GM21786 (cell line): ENCODE results near the gene TRAF2.
A peak's percentile ranks its signal among the peaks of the same experiment; 100 is the strongest.

Experiments used
- ATAC-seq: cut with Tn5 transposase; IDR thresholded peaks from one replicate; pipeline ENCODE4 v1.9.1; 2021; ENCODE audit not compliant: unreplicated experiment

Gene TRAF2

GRCh38 chr9:136847088-136847825 is 39.1 kb upstream of the TRAF2 start:
- no peak for ATAC-seq

DNA sequence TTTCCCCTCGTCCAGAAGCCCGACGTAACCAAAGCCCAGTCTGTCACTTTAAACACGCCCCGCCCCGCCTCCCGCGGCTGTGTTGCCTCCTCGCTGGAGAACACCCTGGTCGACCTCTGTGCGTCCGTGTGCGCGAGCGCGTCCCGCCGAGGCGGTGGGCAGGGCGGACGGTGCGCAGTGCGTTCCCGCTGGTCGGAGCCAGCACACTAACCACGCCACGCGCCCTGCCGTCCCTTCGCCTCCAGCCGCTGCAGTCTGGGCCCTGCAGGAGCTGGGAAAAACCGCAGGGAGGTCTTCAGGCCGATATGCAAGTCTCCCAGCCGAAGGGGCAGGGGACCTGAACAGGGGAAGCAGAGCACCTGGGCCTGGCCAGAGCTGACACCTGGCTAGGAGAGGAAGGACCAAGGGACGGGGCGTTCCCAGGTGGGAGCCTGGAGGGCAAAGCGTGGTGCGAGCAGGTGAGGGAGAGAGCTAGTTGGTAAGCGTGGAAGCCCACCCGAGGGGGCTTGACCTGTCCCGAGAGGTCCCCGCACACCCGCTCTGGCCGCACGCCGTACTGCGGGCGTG is 38.4 kb upstream of the TRAF2 start:
- no peak for ATAC-seq

DNA sequence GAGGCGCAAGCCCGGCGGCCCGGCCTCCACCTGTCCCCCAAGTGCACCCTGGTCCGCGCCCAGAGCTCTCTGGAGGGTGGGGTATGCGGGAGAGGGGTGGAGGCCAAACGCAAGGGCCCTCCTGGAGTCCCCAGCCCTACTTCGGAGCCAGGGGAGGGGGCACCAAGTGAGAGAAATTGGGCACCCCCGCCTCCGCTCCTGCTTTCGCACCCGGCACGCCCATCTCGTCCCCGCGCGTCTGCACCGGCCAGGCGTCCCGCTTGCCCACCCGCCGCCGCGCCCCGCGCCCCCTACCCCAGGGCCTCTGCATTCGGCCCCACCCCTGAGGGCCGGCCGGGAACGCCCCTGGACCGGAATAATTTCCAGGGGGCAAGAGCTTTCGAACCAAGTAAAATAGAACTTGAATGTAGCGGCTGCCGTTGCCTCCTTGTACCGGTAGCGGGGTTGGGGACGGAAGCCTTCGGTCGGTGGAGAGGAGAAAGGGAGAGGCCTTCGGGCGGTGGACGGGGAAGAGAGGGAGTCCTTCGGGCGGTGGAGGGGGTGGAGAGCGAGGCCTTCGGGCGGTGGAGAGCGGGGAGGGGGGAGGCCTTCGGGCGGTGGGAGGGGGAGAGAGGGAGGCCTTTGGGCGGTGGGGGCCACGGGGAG is 37.8 kb upstream of the TRAF2 start:
- no peak for ATAC-seq

GRCh38 chr9:136849038-136849959 is 37.0 kb upstream of the TRAF2 start, which contains the start of gene PHPT1:
PHPT1 (plus strand) TSS chr9:136849409; CDS start chr9:136849431, 22 bp downstream.
- ATAC-seq: peak; percentile 80

GRCh38 chr9:136849960-136850865 is 36.1 kb upstream of the TRAF2 start:
- ATAC-seq: no peak

- ATAC-seq: no peak
Measured at GRCh38 chr9:136850866-136851775, 35.2 kb upstream of the TRAF2 start.

GRCh38 chr9:136851941-136852663 is 34.2 kb upstream of the TRAF2 start, which contains the start of gene MAMDC4:
MAMDC4 (plus strand) TSS chr9:136852346; CDS start chr9:136852417, 71 bp downstream.
- no peak for ATAC-seq

DNA sequence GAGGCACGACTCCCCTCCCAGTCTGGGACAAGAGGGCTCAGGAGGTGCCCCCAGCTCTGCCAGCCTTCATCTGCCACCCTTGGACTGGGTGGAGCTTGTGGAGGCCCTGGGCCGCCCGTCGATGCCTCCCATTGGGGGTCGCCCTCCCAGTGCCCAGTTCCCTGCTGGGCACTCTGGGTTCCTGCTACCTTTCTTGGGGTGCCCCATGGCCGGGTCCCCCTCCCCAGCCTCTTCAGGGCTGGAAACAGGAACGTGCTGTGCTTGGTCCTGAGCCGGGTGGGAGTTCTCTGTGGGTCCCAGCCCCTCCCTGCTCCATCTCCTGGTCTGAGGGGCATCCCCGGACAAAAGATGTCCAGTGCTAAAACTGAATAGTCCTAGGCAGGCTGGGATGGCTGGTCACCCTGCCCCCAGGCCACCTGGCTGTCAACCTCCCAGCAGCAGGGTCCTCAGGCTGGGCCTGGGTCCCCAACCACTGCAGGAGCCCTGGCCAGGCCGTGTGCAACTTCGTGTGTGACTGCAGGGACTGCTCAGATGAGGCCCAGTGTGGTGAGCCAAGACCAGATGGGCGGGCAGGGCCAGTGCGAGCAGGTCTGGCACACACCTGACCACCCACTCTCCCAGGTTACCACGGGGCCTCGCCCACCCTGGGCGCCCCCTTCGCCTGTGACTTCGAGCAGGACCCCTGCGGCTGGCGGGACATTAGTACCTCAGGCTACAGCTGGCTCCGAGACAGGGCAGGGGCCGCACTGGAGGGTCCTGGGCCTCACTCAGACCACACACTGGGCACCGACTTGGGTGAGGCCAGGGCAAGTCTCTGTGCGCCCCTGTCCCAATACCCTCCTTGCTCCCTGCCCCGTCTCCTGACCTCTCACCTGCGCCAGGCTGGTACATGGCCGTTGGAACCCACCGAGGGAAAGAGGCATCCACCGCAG is 33.4 kb upstream of the TRAF2 start:
- ATAC-seq: no peak

DNA sequence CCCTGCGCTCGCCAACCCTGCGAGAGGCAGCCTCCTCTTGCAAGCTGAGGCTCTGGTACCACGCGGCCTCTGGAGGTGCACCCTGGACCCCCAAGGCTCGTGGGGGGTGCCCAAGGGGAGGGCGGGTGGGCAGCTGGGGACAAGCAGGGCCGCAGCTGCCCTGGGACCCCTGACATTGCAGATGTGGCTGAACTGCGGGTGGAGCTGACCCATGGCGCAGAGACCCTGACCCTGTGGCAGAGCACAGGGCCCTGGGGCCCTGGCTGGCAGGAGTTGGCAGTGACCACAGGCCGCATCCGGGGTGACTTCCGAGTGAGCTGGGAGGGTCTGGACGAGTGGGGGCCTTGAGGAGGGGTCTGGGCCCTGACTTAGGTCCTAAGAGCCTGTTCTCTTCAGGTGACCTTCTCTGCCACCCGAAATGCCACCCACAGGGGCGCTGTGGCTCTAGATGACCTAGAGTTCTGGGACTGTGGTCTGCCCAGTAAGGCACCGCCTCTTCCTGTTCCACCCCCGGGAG is 32.7 kb upstream of the TRAF2 start:
- ATAC-seq: no peak

- ATAC-seq: no peak
Measured at GRCh38 chr9:136854113-136854841, 32.0 kb upstream of the TRAF2 start.

GRCh38 chr9:136854842-136855460 is 31.4 kb upstream of the TRAF2 start:
- no peak for ATAC-seq

- no peak for ATAC-seq
Measured at GRCh38 chr9:136855461-136856078, 30.7 kb upstream of the TRAF2 start.

- ATAC-seq: no peak
Measured at GRCh38 chr9:136856079-136856476, 30.2 kb upstream of the TRAF2 start.

- ATAC-seq: no peak
Measured at GRCh38 chr9:136856541-136857141, 29.7 kb upstream of the TRAF2 start.

DNA sequence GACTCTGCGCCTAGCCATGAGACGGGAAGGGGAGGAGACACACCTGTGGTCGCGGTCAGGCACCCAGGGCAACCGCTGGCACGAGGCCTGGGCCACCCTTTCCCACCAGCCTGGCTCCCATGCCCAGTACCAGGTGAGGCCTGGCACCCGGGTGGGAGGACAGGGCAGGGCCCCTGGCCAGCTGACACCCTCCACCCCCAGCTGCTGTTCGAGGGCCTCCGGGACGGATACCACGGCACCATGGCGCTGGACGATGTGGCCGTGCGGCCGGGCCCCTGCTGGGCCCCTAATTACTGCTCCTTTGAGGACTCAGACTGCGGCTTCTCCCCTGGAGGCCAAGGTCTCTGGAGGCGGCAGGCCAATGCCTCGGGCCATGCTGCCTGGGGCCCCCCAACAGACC is 29.1 kb upstream of the TRAF2 start:
- ATAC-seq: no peak
